HCT116 (cell line): ENCODE results near the gene UBE3C.

Experiments used
- EZH2 ChIP-seq: fragments of 200-600 bp; sonication (generic); IDR thresholded peaks from 2 replicates; pipeline ENCODE4 v1.6.1; 2017; ENCODE audit warnings: antibody characterized with exemption, mixed run types
- EZH2phosphoT487 ChIP-seq: fragments of 200-600 bp; IDR thresholded peaks from 2 replicates; pipeline ENCODE4 v1.6.1; 2018; ENCODE audit warnings: antibody characterized with exemption, borderline replicate concordance
- POLR2A ChIP-seq: IDR thresholded peaks from 2 replicates; pipeline ENCODE4 v1.7.0; 2011; ENCODE audit warnings: borderline replicate concordance; ENCODE audit not compliant: insufficient read depth, insufficient read length; ENCODE audit errors: extremely low read depth
- RAD21 ChIP-seq: IDR thresholded peaks from 2 replicates; pipeline ENCODE4 v1.6.1; 2012; ENCODE audit warnings: low read depth, mild to moderate bottlenecking
- SIN3A ChIP-seq: IDR thresholded peaks from 2 replicates; pipeline ENCODE4 v1.6.1; 2012; ENCODE audit warnings: low read depth
- TF ChIP-seq, protein P1 (sequence below): IDR thresholded peaks from 2 replicates; pipeline ENCODE4 v1.6.1; 2012; ENCODE audit warnings: low read depth

- TF ChIP-seq EZH2phosphoT487 = no peak
- TF ChIP-seq RAD21 = no peak; the same call in 1 of the 2 replicates
- no peak for TF ChIP-seq SIN3A
- TF ChIP-seq EZH2 = no peak
- TF ChIP-seq, protein P1, sequence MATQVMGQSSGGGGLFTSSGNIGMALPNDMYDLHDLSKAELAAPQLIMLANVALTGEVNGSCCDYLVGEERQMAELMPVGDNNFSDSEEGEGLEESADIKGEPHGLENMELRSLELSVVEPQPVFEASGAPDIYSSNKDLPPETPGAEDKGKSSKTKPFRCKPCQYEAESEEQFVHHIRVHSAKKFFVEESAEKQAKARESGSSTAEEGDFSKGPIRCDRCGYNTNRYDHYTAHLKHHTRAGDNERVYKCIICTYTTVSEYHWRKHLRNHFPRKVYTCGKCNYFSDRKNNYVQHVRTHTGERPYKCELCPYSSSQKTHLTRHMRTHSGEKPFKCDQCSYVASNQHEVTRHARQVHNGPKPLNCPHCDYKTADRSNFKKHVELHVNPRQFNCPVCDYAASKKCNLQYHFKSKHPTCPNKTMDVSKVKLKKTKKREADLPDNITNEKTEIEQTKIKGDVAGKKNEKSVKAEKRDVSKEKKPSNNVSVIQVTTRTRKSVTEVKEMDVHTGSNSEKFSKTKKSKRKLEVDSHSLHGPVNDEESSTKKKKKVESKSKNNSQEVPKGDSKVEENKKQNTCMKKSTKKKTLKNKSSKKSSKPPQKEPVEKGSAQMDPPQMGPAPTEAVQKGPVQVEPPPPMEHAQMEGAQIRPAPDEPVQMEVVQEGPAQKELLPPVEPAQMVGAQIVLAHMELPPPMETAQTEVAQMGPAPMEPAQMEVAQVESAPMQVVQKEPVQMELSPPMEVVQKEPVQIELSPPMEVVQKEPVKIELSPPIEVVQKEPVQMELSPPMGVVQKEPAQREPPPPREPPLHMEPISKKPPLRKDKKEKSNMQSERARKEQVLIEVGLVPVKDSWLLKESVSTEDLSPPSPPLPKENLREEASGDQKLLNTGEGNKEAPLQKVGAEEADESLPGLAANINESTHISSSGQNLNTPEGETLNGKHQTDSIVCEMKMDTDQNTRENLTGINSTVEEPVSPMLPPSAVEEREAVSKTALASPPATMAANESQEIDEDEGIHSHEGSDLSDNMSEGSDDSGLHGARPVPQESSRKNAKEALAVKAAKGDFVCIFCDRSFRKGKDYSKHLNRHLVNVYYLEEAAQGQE = no peak
- no peak for TF ChIP-seq POLR2A
Observed at GRCh38 chr7:157276091-157276561, 137.4 kb downstream of the UBE3C start.
